Kidney (tissue), 14 donors: ENCODE measurements around the gene HLF. TPM values are rescaled to one million over a fixed set of nuclear protein-coding genes. Genes with fewer than 3 reads are reported as not detected.

ENCODE experiments used
- DNase-seq, 5 donors: peaks; one replicate each; pipeline ENCODE4 v3.0.0-alpha.2; 2013 to 2020
- FAIRE-seq: peaks from 2 replicates; lab custom pipeline; 2012; peaks lifted over from hg19 to GRCh38; lab: Jason Lieb, UNC
- H3K27ac ChIP-seq, 2 donors: one replicate each; pipeline ENCODE4 v1.7.0; 2013; ENCODE audit warnings: low read depth in 2 of 2, low read length in 2 of 2, inconsistent platforms in 1 of 2
- H3K27me3 ChIP-seq: one replicate; pipeline ENCODE4 v1.7.1; 2013; ENCODE audit warnings: low read length, inconsistent platforms; ENCODE audit not compliant: control insufficient read depth, insufficient read depth
- H3K36me3 ChIP-seq, 3 donors: one replicate each; pipeline versions ENCODE4 v1.7.0 to v1.7.1; 2013; ENCODE audit warnings: low read length in 3 of 3, control low read depth in 1 of 3, inconsistent platforms in 1 of 3; ENCODE audit not compliant: insufficient read depth in 3 of 3, control insufficient read depth in 2 of 3
- H3K4me1 ChIP-seq, 3 donors: one replicate each; pipeline versions ENCODE4 v1.7.0 to v1.7.1; 2013; ENCODE audit warnings: low read length in 3 of 3, inconsistent platforms in 1 of 3, low read depth in 1 of 3; ENCODE audit not compliant: control insufficient read depth in 2 of 3, insufficient read depth in 2 of 3
- H3K4me3 ChIP-seq, 3 donors: one replicate each; pipeline versions ENCODE4 v1.7.0 to v1.8.1; 2013; ENCODE audit warnings: low read length in 3 of 3, control low read depth in 1 of 3, inconsistent platforms in 1 of 3
- H3K9ac ChIP-seq, 3 donors: one replicate each; pipeline versions ENCODE4 v1.7.0 to v1.7.1; 2013; ENCODE audit warnings: low read length in 3 of 3, control low read depth in 1 of 3, inconsistent platforms in 1 of 3
- H3K9me3 ChIP-seq, 3 donors: one replicate each; pipeline versions ENCODE4 v1.7.0 to v1.7.1; 2013; ENCODE audit warnings: low read length in 3 of 3, control low read depth in 1 of 3, inconsistent platforms in 1 of 3; ENCODE audit not compliant: control insufficient read depth in 2 of 3, insufficient read depth in 1 of 3
- CTCF ChIP-seq: IDR thresholded peaks from 3 replicates; pipeline ENCODE4 v1.5.1; 2012; ENCODE audit warnings: mild to moderate bottlenecking, moderate library complexity, borderline replicate concordance; ENCODE audit not compliant: insufficient read depth; ENCODE audit errors: extremely low read depth
- intact Hi-C: fragments of 100-400 bp; cut with DNase I; formaldehyde crosslinking; loops from one replicate; pipeline ENCODE4 v1.11.1; 2022
- polyA plus RNA-seq: library from polyadenylated mRNA; stranded (reverse); fragments of 350-450 nt; fragmentation: Illumina TruSeq; extraction: RNeasy Lipid Tissue Mini Kit (QIAGEN cat#74804); gene quantifications from one replicate; pipeline ENCODE4 v1.2.3, GENCODE V29; 2014; ENCODE audit warnings: low read depth, low replicate concordance; ENCODE audit not compliant: insufficient read depth
- total RNA-seq: library from RNA; stranded (reverse); fragmentation: NEBNext Ultra II Directional; extraction: Animal tissue kit (Norgen Biotek cat#: 25700); gene quantifications from one replicate; pipeline ENCODE4 v1.2.1, GENCODE V29; 2021
- donor health status: control.
- donor health status: control.
- donor health status: control.
- donor health status: control.
- donor health status: control.
- donor health status: DM: yes; HTN: yes; CAD: no.
- donor health status: Normal renal cell carcinoma (clear cell type).

Gene HLF
- total and polyA plus RNA-seq, 2 donors from 2014 or later: 9.1 to 38.4 TPM

- DNase-seq: no peak
- intact Hi-C loops: no loop called here
Observed at GRCh38 chr17:55340686-55341085, 75.9 kb downstream of the HLF start.

GRCh38 chr17:55341432-55341831, 76.7 kb downstream of the HLF start:
- Histone ChIP-seq H3K9me3 (peaks cover 0 to under 1% (median 0%) of the 10 kb centered on the region in 3 donors), H3K4me1 (no peaks in the 10 kb centered on the region), H3K27ac (no peak overlapping the region), H3K9ac (no peak overlapping the region), H3K36me3 (no peaks in the 10 kb centered on the region), H3K4me3 (no peak overlapping the region), H3K27me3 (no peaks in the 10 kb centered on the region)
- no peak for TF ChIP-seq CTCF
- FAIRE-seq (no peak), DNase-seq (no peak)
- intact Hi-C loops: no loop called here

More at GRCh38 chr17:55340686-55341085, 75.9 kb downstream of the HLF start:
- Histone ChIP-seq H3K9me3 (no peaks in the 10 kb centered on the region), H3K36me3 (no peaks in the 10 kb centered on the region), H3K27me3 (no peaks in the 10 kb centered on the region), H3K27ac (no peak overlapping the region), H3K9ac (no peak overlapping the region), H3K4me1 (no peaks in the 10 kb centered on the region), H3K4me3 (no peak overlapping the region)
- TF ChIP-seq CTCF: no peak
- FAIRE-seq: no peak

GRCh38 chr17:55342800-55343585, 78.2 kb downstream of the HLF start:
- Histone ChIP-seq H3K9me3 (peaks cover 0 to 4% (median 0%) of the 10 kb centered on the region in 3 donors), H3K9ac (no peak overlapping the region), H3K4me1 (no peaks in the 10 kb centered on the region), H3K36me3 (no peaks in the 10 kb centered on the region), H3K27me3 (no peaks in the 10 kb centered on the region), H3K27ac (no peak overlapping the region), H3K4me3 (no peak overlapping the region)
- FAIRE-seq (no peak), DNase-seq (no peak)
- TF ChIP-seq CTCF: no peak
- intact Hi-C loops: no loop called here
